Glomerular endothelial cell (primary cell): ENCODE data around the gene STXBP3. TPM values are rescaled to one million over a fixed set of nuclear protein-coding genes. Genes with fewer than 3 reads are reported as not detected.
A peak's percentile ranks its signal among the peaks of the same experiment; 100 is the strongest.

Experiments used
- DNase-seq: peaks from one replicate; pipeline ENCODE4 v3.0.0-alpha.2; 2011; ENCODE audit warnings: low read depth, low spot score; ENCODE audit errors: extremely low read depth
- total RNA-seq: library from RNA; depleted of rRNA; stranded (reverse); fragments of >200 nt; gene quantifications from 2 replicates; pipeline ENCODE4 v1.2.3, GENCODE V29; 2015

Gene STXBP3
- total RNA-seq, 1 donor from 2014 or later, result 44.6 TPM

- DNase-seq, result no peak
These were observed 52.5 kb downstream of the STXBP3 start for GRCh38 chr1:108799001-108799400.

GRCh38 chr1:108801101-108801500 is 54.6 kb downstream of the STXBP3 start:
- DNase-seq, result peak; percentile 5

DNA sequence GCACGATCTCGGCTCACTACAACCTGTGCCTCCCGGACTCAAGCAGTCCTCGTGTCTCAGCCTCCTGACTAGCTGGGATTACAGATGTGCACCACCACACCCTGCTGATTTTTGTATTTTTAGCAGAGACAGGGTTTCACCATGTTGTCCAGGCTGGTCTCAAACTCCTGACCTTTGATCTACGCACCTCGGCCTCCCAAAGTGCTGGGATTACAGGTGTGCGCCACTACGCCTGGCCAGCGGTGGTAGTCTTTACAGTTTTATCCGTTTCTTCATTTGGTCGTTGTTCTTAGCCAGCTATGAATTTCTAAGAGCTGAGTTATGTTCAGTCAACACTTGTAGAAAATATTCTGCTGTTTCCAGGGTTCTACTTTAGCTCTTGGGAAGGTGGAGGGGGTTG is 57.1 kb downstream of the STXBP3 start:
- DNase-seq, result no peak

DNA sequence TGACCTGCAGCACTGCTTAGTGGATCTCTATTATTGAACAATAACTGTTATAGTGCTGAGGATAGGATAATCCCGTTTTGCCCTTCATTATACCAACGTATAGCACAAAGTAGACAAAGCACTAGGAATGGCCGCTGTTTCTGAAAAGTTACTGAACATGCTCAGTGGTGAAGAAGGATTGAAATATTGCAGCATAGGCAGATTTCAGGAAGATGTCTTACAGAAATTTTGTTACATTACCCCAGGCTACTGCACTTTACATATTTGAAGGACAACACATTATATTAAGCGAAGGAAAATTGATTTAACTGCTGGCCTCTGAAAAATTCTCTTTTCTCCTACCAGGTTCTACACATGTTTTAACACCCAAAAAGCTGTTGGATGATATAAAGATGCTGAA is 62.0 kb downstream of the STXBP3 start:
- DNase-seq, result no peak

GRCh38 chr1:108811611-108812010 is 65.1 kb downstream of the STXBP3 start:
- DNase-seq, result no peak

DNA sequence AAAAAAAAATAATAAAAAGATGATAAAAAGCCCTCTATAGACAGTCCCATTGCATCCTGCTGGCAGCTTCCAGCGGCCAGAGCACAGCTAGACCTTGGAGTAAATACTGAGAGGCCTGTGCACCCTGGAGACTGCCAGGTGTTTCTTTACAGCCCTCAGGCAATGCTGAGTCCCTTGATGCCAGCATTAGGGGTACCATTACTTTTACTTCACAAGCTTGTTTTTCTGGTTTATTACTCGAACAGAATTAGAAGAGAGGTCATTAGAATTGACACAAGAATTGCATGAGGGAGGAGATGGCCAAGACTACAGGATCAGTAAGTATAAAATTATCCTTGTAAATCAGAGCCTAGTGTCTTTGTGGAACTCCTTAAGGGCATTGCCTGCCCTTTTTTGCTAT is 66.9 kb downstream of the STXBP3 start:
- no peak for DNase-seq

DNA sequence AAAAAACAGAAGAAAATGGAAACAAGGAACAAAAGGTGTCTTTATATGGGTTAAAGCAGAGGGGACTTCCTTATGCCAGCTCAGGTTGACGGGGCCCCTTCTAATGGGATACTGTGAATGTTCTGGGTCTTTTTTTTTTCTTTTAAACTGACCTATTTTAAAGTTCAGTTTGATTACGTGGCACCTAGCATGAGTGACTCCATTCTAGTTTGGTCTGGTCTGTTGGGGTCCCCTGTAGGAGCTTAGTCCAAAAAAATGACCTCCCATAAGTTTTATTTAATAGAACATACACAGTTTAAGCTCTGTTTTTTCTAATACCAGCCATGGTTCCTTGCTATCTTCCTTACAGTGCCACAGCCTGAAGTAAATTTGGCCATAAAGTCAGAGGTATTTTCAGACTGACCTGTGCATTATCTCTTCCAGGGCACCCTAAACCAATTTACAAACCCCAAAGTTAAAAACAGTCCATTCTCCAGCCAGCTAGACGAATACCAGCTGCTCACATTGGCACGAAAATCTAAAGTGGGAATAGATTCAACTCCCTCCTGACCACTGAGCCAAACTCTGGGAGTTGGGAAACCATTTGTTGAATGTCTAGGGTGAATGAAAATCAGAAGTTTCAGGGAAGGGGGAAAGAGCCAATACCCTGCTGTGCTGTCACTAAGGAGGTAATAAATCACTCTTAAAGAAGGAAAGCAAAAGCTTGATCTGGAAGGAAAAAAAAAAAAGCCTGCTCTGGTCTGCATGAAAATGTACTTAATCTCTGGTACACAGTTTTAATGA is 68.1 kb downstream of the STXBP3 start:
- no peak for DNase-seq

GRCh38 chr1:108815566-108815965 is 69.1 kb downstream of the STXBP3 start:
- no peak for DNase-seq

DNA sequence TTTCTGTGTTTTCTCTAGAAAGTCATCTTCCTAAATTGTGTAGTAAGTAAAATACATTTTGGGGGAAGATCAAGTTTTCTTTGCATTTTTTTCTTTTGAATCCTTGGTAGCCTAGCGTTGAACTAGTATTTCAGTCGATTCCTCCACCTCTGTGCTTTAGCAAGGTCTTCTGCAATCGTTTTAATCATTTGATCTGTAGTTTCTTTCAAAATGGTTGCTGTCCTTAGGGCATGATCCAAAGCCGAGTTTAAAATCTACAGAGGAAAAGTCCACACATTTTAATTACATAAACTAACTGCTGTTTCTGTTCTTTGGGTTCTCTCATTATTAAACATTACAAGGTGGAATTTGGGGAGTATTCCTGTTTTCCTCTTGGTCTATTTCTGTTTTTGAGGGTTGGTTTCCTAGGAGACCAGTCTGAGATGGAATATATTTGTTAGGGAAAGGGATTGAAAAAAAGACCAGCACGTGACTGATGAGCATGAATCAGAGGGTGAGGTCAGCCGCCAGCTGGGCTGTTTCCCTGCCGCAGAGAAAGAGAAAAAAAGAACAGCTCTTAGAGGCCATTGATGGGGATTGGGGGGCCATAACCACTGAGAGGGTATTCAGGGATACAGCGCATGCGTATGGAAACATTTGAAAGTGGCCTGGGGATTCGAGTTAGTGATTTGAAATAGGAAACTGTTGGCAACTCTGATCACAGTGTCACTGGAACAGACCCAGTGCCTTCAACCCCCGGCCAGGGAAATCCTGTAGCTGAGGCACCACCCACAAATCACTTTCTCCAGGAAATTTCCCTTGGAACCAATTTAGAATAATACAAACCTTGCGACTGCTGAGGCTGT is 69.8 kb downstream of the STXBP3 start:
- peak; percentile 88 for DNase-seq

DNA sequence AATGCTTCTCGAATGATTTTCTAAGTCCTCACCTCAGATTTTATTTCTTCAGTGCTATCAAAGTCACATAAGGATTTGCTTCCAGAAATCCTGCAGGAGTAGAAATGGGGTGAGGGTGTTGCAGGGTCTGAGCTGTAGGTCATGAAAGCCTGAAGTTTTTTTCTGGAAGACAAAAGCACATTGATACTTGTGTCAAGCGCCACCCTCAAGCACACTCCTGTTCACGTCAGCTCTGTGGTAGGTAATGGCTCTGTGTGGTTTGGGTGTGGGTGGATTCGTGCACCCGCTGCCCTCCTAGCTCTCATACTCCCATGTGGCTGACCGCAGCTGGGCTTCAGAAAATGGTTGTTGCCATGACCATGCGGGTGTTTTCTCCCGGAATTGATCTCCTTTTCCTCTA is 70.5 kb downstream of the STXBP3 start:
- DNase-seq, result no peak

DNA sequence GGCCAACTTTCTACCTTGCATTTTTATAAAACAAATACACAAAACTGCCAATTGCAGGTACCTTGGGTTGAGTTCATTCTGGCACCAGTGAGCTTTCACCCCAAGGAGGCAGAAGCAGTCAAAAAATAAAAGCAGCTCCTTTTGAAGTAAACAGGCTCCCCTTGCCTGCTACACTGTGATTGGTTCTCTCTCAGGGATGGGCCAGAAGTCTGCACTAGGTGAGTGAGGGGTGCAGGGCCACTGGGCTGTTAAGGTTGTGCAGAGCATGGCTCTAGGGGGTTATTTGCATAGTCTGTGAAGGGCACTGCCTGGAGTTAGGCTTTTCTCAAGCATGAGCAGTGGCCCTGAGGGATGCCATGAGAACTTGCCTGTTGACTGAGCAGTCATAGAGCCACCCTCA is 71.3 kb downstream of the STXBP3 start:
- no peak for DNase-seq

- no peak for DNase-seq
These were observed 73.4 kb downstream of the STXBP3 start for GRCh38 chr1:108819878-108820277.

DNA sequence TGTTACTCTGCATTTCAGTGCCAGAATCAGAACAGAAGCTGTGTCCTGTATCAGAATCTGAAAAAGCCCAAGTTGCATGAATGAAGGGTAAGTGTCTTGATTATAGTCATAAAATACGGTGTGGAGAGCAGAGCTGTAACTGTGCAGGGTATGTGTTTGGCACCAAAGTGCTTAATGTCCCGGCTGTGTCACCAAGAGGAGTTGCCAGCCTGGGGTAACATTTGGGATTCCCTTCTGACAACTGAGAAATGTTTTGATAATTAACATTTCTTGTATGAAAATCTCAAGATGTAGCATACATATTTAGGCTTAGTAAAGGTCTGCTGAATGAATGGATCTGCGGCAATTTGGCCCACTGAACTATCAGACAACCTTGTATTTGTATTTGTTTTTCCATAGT is 77.2 kb downstream of the STXBP3 start:
- no peak for DNase-seq

GRCh38 chr1:108824051-108824450 is 77.6 kb downstream of the STXBP3 start:
- DNase-seq, result no peak

GRCh38 chr1:108826081-108826635 is 79.7 kb downstream of the STXBP3 start:
- no peak for DNase-seq

- DNase-seq, result peak; percentile 41
These were observed 81.8 kb downstream of the STXBP3 start for GRCh38 chr1:108828074-108828961.

GRCh38 chr1:108829498-108829916 is 83.0 kb downstream of the STXBP3 start:
- no peak for DNase-seq

DNA sequence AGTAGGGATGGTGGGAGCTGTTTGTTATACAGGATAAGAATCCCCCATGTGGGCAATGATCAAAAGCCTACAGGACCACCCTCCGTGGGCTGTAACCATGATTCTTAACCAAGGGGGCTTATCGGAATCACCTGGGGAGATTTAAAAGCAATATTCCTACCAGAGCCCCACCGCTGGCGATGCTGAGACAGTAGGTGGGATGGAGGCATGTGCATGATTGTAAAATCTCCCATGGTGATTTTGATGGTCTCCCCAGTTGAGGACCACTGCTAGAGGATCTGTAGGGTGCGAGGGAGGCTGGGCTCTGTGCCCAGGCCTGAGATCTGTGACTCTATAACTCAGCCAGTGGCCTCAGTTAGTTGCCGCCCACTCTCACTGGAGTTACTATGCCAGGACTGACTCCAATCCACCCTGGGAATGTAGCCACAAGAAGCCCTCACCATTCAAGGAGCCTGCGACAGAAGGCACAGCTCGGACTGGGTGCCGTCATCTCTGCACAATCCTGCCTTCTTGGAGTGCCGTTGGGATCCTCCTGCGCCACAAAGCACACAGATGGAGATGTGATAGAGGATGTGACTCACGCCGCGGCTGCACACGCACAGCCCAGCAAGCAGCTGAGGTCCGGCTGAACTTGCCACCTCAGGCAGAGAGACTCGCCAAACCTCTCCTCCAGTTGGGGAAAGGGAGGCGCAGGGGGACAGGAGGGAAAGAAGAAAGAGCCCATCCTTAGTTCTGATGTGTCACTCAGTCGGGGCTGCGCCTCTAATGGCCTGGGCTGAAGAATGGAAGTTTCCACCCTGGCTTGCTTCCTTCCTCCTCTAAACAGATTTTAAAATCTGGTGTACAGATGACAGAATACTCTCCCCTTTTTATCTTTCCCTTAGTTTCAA is 83.9 kb downstream of the STXBP3 start:
- DNase-seq, result peak; percentile 68

DNA sequence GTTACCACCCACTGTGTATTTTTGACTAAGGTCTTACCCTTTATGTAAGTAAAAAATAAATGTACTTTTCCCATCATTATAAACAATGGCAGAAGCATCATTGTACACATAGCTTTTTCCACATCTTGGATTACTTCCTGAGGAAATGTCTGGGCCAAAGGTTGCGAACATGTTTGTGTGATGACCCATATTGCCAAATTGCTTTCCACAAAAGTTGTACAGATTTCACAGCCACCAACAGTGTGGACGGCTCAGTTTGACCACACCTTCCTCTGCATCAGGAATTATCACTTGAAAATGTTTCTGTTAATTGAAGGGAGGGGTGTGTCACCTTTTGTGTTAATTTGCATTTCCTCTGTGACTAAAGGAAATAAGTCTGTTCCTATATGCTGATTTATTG is 84.8 kb downstream of the STXBP3 start:
- peak; percentile 73 for DNase-seq

GRCh38 chr1:108832929-108833328 is 86.5 kb downstream of the STXBP3 start:
- no peak for DNase-seq
